Activated CD8-positive, alpha-beta T cell treated with anti-CD3 and anti-CD28 coated beads for 36 hours (primary cell): Measurements from ENCODE around the gene B9D1. TPM values are rescaled to one million over a fixed set of nuclear protein-coding genes. Genes with fewer than 3 reads are reported as not detected.

ENCODE experiments used
- ATAC-seq: fragments of 200-7000 bp; cut with Tn5 transposase; one replicate; pipeline ENCODE4 v1.10.0; 2021; ENCODE audit warnings: mild to moderate bottlenecking, moderate library complexity
- CTCF ChIA-PET: fragments of 350-600 bp; sonication (Branson Sonifier 250); formaldehyde crosslinking; loops from one replicate; lab custom pipeline; 2021; ENCODE audit warnings: antibody characterized with exemption; lab: Charles Lee
- POLR2A ChIA-PET: fragments of 350-600 bp; sonication (Branson Sonifier 250); formaldehyde crosslinking; loops from one replicate; lab custom pipeline; 2021; ENCODE audit warnings: antibody characterized with exemption; lab: Charles Lee
- DNase-seq: peaks from one replicate; pipeline ENCODE4 v3.0.0-alpha.2; 2020
- H3K27ac Mint-ChIP-seq: one replicate; pipeline ENCODE4 v1.8.0; 2021; ENCODE audit warnings: mild to moderate bottlenecking, mixed read lengths
- H3K27me3 Mint-ChIP-seq: one replicate; pipeline ENCODE4 v1.8.0; 2021; ENCODE audit warnings: mixed read lengths
- H3K36me3 Mint-ChIP-seq: one replicate; pipeline ENCODE4 v1.8.0; 2021; ENCODE audit warnings: low read depth, mixed read lengths
- H3K4me1 Mint-ChIP-seq: one replicate; pipeline ENCODE4 v1.8.0; 2021; ENCODE audit warnings: low read depth, mixed read lengths
- H3K4me3 Mint-ChIP-seq: one replicate; pipeline ENCODE4 v1.8.0; 2021; ENCODE audit warnings: mild to moderate bottlenecking, moderate library complexity, mixed read lengths
- H3K9me3 Mint-ChIP-seq: one replicate; pipeline ENCODE4 v1.8.0; 2021; ENCODE audit warnings: mixed read lengths
- CTCF ChIP-seq: fragments of 200-600 bp; IDR thresholded peaks from one replicate; pipeline ENCODE4 v1.8.0; 2022; ENCODE audit warnings: antibody characterized with exemption, mild to moderate bottlenecking
- intact Hi-C: fragments of 100-400 bp; cut with micrococcal nuclease; formaldehyde crosslinking; loops from one replicate; pipeline ENCODE4 v1.10.0; 2022
- total RNA-seq, 2 experiments: library from RNA; stranded (reverse); gene quantifications; one replicate each; pipeline ENCODE4 v1.2.3, GENCODE V29; 2021

B9D1 gene
- total RNA-seq, 2 experiments from 2014 or later: 7.2 to 9.4 TPM

GRCh38 chr17:19341641-19342610, 20.6 kb downstream of the B9D1 start:
- Mint-ChIP-seq H3K27ac (no peak overlapping the region), H3K36me3 (no peaks in the 10 kb centered on the region), H3K27me3 (peaks cover 25% of the 10 kb centered on the region), H3K4me1 (no peaks in the 10 kb centered on the region), H3K4me3 (no peak overlapping the region), H3K9me3 (no peaks in the 10 kb centered on the region)
- intact Hi-C loops: no loop called here
- no peak for TF ChIP-seq CTCF
- no peak for ATAC-seq
- CTCF ChIA-PET: interaction anchor here (0.9 to 1.6 kb wide), 3 partner anchors 20 to 105 kb away, joined by 3 to 5 read pairs (median 5); partner anchors contain the start of gene B9D1
- DNase-seq: no peak
- POLR2A ChIA-PET: no interaction called here

GRCh38 chr17:19341211-19341631, 21.3 kb downstream of the B9D1 start:
- Mint-ChIP-seq H3K27ac (no peak overlapping the region), H3K4me1 (no peaks in the 10 kb centered on the region), H3K4me3 (no peak overlapping the region), H3K9me3 (no peaks in the 10 kb centered on the region), H3K27me3 (peaks cover 26% of the 10 kb centered on the region), H3K36me3 (no peaks in the 10 kb centered on the region)
- ChIA-PET POLR2A (no interaction called here), CTCF (interaction anchor here (1.6 kb wide), 1 partner anchor 22 kb away, joined by 5 read pairs; the partner anchor contains the start of gene B9D1)
- intact Hi-C loops: no loop called here
- DNase-seq: no peak
- ATAC-seq: no peak
- no peak for TF ChIP-seq CTCF

GRCh38 chr17:19339341-19339815, 23.1 kb downstream of the B9D1 start:
- no peak overlapping the region for H3K4me3 Mint-ChIP-seq
- DNase-seq: no peak
- H3K27me3 Mint-ChIP-seq: peaks cover 28% of the 10 kb centered on the region
- no peaks in the 10 kb centered on the region for H3K4me1 Mint-ChIP-seq
- CTCF ChIA-PET: interaction anchor here (0.5 to 2.0 kb wide), 8 partner anchors 15 to 435 kb away, joined by 3 to 11 read pairs (median 4); partner anchors contain the start of gene B9D1
- no peak for TF ChIP-seq CTCF
- no peak overlapping the region for H3K27ac Mint-ChIP-seq
- intact Hi-C loops: no loop called here
- no peaks in the 10 kb centered on the region for H3K9me3 Mint-ChIP-seq
- no peak for ATAC-seq
- POLR2A ChIA-PET: no interaction called here
- no peaks in the 10 kb centered on the region for H3K36me3 Mint-ChIP-seq

- peaks cover 28% of the 10 kb centered on the region for H3K27me3 Mint-ChIP-seq
- ATAC-seq (peak; percentile 93), DNase-seq (peak; percentile 80)
- H3K36me3 Mint-ChIP-seq: no peaks in the 10 kb centered on the region
- intact Hi-C loops: no loop called here
- H3K4me1 Mint-ChIP-seq: no peaks in the 10 kb centered on the region
- no peak overlapping the region for H3K27ac Mint-ChIP-seq
- POLR2A ChIA-PET: no interaction called here
- CTCF ChIA-PET: interaction anchor here (0.6 to 2.0 kb wide), 16 partner anchors 12 to 109 kb away, joined by 3 to 11 read pairs (median 4); partner anchors contain the start of gene B9D1
- H3K9me3 Mint-ChIP-seq: no peaks in the 10 kb centered on the region
- H3K4me3 Mint-ChIP-seq: no peak overlapping the region
- peak; percentile 76 for TF ChIP-seq CTCF
Measured at GRCh38 chr17:19338031-19338990, 24.2 kb downstream of the B9D1 start.
